Measurements from ENCODE around the gene MED16. TPM values are rescaled to one million over a fixed set of nuclear protein-coding genes. Genes with fewer than 3 reads are reported as not detected.

MED16 gene
- total and polyA plus RNA-seq, 2 of the 13 experiments (the other 11 are each of a cell fraction or from before 2014, with no cell fraction given), result 13.3 to 14.8 TPM

- TF ChIP-seq ZNF230 (CRISPR knock-in tag; IDR thresholded peaks at IDR 0.05), result no peak
- no peak for TF ChIP-seq ATM (IDR thresholded peaks at IDR 0.05; ENCODE audit: borderline replicate concordance)
- 0 out of 2 replicates have a peak, but pooled peaks have one; percentile 21 for TF ChIP-seq ZNF263 (CRISPR knock-in tag; IDR thresholded peaks at IDR 0.05)
- TF ChIP-seq ZNF205 (CRISPR knock-in tag; IDR thresholded peaks at IDR 0.05), result no peak; the same call in 1 of the 2 replicates
- TF ChIP-seq U2AF1 (optimal IDR thresholded peaks at IDR 0.05; ENCODE audit: low read depth, low read length), result no peak
- no peak for TF ChIP-seq REXO4 (CRISPR knock-in tag; IDR thresholded peaks at IDR 0.05; ENCODE audit: borderline replicate concordance)
- no peak for TF ChIP-seq ZNF512B (CRISPR knock-in tag; IDR thresholded peaks at IDR 0.05; ENCODE audit: borderline replicate concordance)
- TF ChIP-seq TCF7L2 (IDR thresholded peaks at IDR 0.05; ENCODE audit: low read depth, low read length), result no peak
- TF ChIP-seq MLLT10 (CRISPR knock-in tag; IDR thresholded peaks at IDR 0.05), result no peak
- TF ChIP-seq, protein P1, sequence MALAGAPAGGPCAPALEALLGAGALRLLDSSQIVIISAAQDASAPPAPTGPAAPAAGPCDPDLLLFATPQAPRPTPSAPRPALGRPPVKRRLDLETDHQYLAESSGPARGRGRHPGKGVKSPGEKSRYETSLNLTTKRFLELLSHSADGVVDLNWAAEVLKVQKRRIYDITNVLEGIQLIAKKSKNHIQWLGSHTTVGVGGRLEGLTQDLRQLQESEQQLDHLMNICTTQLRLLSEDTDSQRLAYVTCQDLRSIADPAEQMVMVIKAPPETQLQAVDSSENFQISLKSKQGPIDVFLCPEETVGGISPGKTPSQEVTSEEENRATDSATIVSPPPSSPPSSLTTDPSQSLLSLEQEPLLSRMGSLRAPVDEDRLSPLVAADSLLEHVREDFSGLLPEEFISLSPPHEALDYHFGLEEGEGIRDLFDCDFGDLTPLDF (CRISPR knock-in tag; IDR thresholded peaks at IDR 0.05), result peak; percentile 28; the same call in 1 of the 2 replicates
- TF ChIP-seq GATAD2A (CRISPR knock-in tag; IDR thresholded peaks at IDR 0.05), result peak; percentile 57; the same call in 1 of the 2 replicates
- TF ChIP-seq ZNF256 (CRISPR knock-in tag; conservative IDR thresholded peaks at IDR 0.05), result no peak
- TF ChIP-seq ZNF253 (CRISPR knock-in tag; IDR thresholded peaks at IDR 0.05; ENCODE audit: borderline replicate concordance), result no peak
- no peak for TF ChIP-seq PRDM4 (CRISPR knock-in tag; IDR thresholded peaks at IDR 0.05; ENCODE audit: borderline replicate concordance)
- TF ChIP-seq ZHX1 (CRISPR knock-in tag; IDR thresholded peaks at IDR 0.05; ENCODE audit: low read depth), result no peak
- TF ChIP-seq, protein P2, sequence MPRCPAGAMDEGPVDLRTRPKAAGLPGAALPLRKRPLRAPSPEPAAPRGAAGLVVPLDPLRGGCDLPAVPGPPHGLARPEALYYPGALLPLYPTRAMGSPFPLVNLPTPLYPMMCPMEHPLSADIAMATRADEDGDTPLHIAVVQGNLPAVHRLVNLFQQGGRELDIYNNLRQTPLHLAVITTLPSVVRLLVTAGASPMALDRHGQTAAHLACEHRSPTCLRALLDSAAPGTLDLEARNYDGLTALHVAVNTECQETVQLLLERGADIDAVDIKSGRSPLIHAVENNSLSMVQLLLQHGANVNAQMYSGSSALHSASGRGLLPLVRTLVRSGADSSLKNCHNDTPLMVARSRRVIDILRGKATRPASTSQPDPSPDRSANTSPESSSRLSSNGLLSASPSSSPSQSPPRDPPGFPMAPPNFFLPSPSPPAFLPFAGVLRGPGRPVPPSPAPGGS (CRISPR knock-in tag; IDR thresholded peaks at IDR 0.05), result 0 out of 2 replicates have a peak, but pooled peaks have one; percentile 26
- peak; percentile 79 for TF ChIP-seq GATAD1 (CRISPR knock-in tag; IDR thresholded peaks at IDR 0.05)
- TF ChIP-seq KLF11 (CRISPR knock-in tag; IDR thresholded peaks at IDR 0.05), result no peak
- TF ChIP-seq ZNF660 (CRISPR knock-in tag; IDR thresholded peaks at IDR 0.05; ENCODE audit: borderline replicate concordance, low read depth), result no peak
Measured at GRCh38 chr19:892894-893689, at the start of gene MED16, which contains the start of gene RNU6-9 (continued).
